PC-9 (cell line): Measurements from ENCODE around the gene IL2RA.

ENCODE experiments used
- EZH2 ChIP-seq: fragments of 200-600 bp; sonication (generic); IDR thresholded peaks from 2 replicates; pipeline ENCODE4 v1.8.0; 2017; ENCODE audit warnings: antibody characterized with exemption, low read depth
- TF ChIP-seq, protein P1 (sequence below): fragments of 200-600 bp; sonication (generic); conservative IDR thresholded peaks from 2 replicates; pipeline ENCODE4 v1.6.1; 2017; ENCODE audit warnings: mixed run types, antibody characterized with exemption, mild to moderate bottlenecking, moderate library complexity

DNA sequence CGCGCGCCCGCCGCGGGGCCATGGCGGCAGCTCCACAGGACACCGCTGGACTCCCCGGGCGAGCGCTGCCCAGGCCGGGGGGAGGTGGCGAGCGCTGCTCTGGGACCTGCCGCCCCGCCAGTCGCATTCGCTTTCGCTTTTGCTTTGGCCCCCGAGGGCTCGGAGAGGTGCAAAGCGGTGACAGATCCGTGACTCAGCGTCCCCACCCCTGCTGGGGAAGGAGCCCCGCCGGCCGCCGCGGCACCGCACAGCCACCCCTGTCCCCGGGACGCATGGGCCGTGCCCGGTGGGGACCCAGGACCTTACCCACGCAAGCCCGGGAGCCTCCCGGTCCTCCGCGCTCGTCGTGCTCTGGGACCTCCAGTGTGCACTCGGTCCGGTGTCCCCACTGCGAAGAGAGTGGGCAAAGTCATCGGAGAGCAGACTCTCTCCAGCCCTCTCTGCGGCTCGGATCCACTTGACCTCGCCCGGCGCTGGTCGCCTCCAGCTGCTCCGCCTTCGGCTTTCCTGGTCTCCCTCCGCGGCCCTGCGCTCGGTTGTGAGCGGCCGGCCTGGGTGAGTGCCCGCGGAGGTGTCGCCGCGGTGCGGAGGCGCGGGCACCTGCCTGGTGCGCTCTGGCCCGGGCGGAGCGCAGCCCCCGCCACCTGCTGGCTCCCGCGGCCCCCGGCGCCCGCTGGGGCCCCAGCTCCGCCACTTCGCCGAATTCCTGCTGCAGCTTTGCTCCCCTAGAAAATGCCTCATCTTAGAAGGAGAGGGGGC, 84.5 kb downstream of the IL2RA start, which contains the start of gene IL15RA:
- TF ChIP-seq, protein P1, sequence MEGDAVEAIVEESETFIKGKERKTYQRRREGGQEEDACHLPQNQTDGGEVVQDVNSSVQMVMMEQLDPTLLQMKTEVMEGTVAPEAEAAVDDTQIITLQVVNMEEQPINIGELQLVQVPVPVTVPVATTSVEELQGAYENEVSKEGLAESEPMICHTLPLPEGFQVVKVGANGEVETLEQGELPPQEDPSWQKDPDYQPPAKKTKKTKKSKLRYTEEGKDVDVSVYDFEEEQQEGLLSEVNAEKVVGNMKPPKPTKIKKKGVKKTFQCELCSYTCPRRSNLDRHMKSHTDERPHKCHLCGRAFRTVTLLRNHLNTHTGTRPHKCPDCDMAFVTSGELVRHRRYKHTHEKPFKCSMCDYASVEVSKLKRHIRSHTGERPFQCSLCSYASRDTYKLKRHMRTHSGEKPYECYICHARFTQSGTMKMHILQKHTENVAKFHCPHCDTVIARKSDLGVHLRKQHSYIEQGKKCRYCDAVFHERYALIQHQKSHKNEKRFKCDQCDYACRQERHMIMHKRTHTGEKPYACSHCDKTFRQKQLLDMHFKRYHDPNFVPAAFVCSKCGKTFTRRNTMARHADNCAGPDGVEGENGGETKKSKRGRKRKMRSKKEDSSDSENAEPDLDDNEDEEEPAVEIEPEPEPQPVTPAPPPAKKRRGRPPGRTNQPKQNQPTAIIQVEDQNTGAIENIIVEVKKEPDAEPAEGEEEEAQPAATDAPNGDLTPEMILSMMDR, result no peak
- no peak for TF ChIP-seq EZH2
